ENCODE measurements around the gene BBOF1.

DNA sequence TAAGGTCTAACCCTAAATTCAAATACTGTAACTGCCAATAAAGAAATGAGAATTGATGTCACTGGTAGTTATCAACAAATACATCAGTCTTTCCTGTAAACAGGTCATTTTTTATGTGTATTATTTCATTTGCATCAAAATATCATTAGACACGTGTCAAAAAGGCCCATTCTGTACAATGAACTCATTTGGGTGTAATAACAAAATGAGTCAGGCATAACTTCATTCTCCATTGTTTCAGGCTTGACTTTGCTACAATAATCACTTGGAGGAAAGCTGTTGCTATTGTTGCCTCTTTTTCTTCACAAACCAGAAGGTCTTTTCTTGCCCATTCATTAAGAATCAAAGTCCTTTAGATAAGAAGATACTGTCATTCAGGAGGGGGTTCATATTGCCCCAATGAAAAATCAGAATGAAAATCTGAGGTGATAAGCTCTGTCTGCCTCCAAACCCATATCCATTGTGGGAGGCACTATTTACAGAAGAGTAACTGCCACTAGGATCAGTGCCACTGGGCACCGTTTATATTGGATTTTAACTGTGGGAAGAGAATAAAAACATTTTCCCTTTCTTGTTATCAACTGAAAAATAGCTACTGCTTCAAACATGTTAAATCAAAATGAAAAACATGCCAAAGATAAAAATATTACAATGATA is 10.2 kb upstream of the BBOF1 start:
- TF ChIP-seq EZH2 (optimal IDR thresholded peaks at IDR 0.05; ENCODE audit: low read depth, low read length), result no peak
- TF ChIP-seq, protein P1, sequence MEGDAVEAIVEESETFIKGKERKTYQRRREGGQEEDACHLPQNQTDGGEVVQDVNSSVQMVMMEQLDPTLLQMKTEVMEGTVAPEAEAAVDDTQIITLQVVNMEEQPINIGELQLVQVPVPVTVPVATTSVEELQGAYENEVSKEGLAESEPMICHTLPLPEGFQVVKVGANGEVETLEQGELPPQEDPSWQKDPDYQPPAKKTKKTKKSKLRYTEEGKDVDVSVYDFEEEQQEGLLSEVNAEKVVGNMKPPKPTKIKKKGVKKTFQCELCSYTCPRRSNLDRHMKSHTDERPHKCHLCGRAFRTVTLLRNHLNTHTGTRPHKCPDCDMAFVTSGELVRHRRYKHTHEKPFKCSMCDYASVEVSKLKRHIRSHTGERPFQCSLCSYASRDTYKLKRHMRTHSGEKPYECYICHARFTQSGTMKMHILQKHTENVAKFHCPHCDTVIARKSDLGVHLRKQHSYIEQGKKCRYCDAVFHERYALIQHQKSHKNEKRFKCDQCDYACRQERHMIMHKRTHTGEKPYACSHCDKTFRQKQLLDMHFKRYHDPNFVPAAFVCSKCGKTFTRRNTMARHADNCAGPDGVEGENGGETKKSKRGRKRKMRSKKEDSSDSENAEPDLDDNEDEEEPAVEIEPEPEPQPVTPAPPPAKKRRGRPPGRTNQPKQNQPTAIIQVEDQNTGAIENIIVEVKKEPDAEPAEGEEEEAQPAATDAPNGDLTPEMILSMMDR (IDR thresholded peaks at IDR 0.05; ENCODE audit: low read length), result no peak
- TF ChIP-seq EZH2phosphoT487 (IDR thresholded peaks at IDR 0.05; ENCODE audit: low read length), result no peak

Data from MM.1S (cell line).